CD14-positive monocyte (primary cell): ENCODE measurements around the gene FHOD3. TPM values are rescaled to one million over a fixed set of nuclear protein-coding genes. Genes with fewer than 3 reads are reported as not detected.

Source experiments
- DNase-seq, 3 donors: peaks; one replicate each; pipeline ENCODE4 v3.0.0-alpha.2; 2011 to 2022
- H2AFZ ChIP-seq: 2 replicates; pipeline ENCODE4 v1.6.0; 2012; ENCODE audit warnings: mild to moderate bottlenecking, low read depth, low read length, inconsistent platforms; ENCODE audit not compliant: insufficient read depth, poor library complexity, severe bottlenecking
- H3K27ac ChIP-seq, 2 donors: 1 replicate in 1 of 2; 2 replicates in 1 of 2; pipeline ENCODE4 v1.5.1; 2012 to 2013; ENCODE audit warnings: low read length in 2 of 2, control low read depth in 1 of 2, inconsistent platforms in 1 of 2, low read depth in 1 of 2, mild to moderate bottlenecking in 1 of 2
- H3K27me3 ChIP-seq, 2 donors: one replicate each; pipeline versions ENCODE4 v1.6.0 to v1.6.1; 2011 to 2013; ENCODE audit warnings: low read length in 2 of 2; ENCODE audit not compliant: control insufficient read depth in 2 of 2, insufficient read depth in 2 of 2
- H3K36me3 ChIP-seq, 2 donors: replicated peaks in 1 of 2; 1 replicate in 1 of 2; 2 replicates in 1 of 2; pipeline versions ENCODE4 v1.5.1 to v1.6.1; 2012 to 2013; ENCODE audit warnings: low read length in 2 of 2, control low read depth in 1 of 2, inconsistent platforms in 1 of 2, mild to moderate bottlenecking in 1 of 2; ENCODE audit not compliant: insufficient read depth in 2 of 2, control insufficient read depth in 1 of 2
- H3K4me1 ChIP-seq, 2 donors: 1 replicate in 1 of 2; 2 replicates in 1 of 2; pipeline versions ENCODE4 v1.5.1 to v1.6.1; 2012 to 2013; ENCODE audit warnings: low read length in 2 of 2, control low read depth in 1 of 2, inconsistent platforms in 1 of 2, mild to moderate bottlenecking in 1 of 2, moderate library complexity in 1 of 2; ENCODE audit not compliant: insufficient read depth in 2 of 2, control insufficient read depth in 1 of 2
- H3K4me2 ChIP-seq: replicated peaks from 2 replicates; pipeline ENCODE3; 2012; ENCODE audit warnings: low read length, moderate library complexity, mild to moderate bottlenecking; ENCODE audit not compliant: poor library complexity, severe bottlenecking; ENCODE audit errors: extremely low read depth
- H3K4me3 ChIP-seq, 3 experiments: fragments of 200-600 bp in 1 of 3; sonication (generic) in 1 of 3; replicated peaks in 1 of 3; 1 replicate in 2 of 3; 2 replicates in 1 of 3; pipeline ENCODE4 v1.5.1; 2011 to 2013; ENCODE audit warnings: low read length in 3 of 3, mild to moderate bottlenecking in 3 of 3, control low read depth in 2 of 3, low read depth in 2 of 3, inconsistent platforms in 1 of 3, moderate library complexity in 1 of 3
- H3K79me2 ChIP-seq: 2 replicates; pipeline ENCODE4 v1.6.0; 2012; ENCODE audit warnings: mild to moderate bottlenecking, control low read depth, inconsistent platforms, low read length, moderate library complexity; ENCODE audit not compliant: insufficient read depth
- H3K9ac ChIP-seq: 2 replicates; pipeline ENCODE4 v1.6.0; 2017; ENCODE audit warnings: low read length, mild to moderate bottlenecking; ENCODE audit not compliant: insufficient read depth, poor library complexity, severe bottlenecking
- H3K9me3 ChIP-seq, 2 donors: replicated peaks in 1 of 2; 1 replicate in 1 of 2; 2 replicates in 1 of 2; pipeline versions ENCODE4 v1.5.1 to v1.6.1; 2012 to 2013; ENCODE audit warnings: low read length in 2 of 2, control low read depth in 1 of 2; ENCODE audit not compliant: control insufficient read depth in 1 of 2, insufficient read depth in 1 of 2
- H4K20me1 ChIP-seq: 2 replicates; pipeline ENCODE4 v1.6.0; 2012; ENCODE audit warnings: mild to moderate bottlenecking, low read length, control low read depth, moderate library complexity; ENCODE audit not compliant: insufficient read depth
- H3K27ac Mint-ChIP-seq, 7 donors: one replicate each; pipeline ENCODE4 v1.8.0; 2020; ENCODE audit warnings: mild to moderate bottlenecking in 7 of 7, mixed read lengths in 7 of 7, moderate library complexity in 6 of 7, inconsistent platforms in 2 of 7
- H3K27me3 Mint-ChIP-seq, 3 donors: one replicate each; pipeline ENCODE4 v1.8.0; 2021 to 2022; ENCODE audit warnings: low read depth in 3 of 3, mild to moderate bottlenecking in 3 of 3, mixed read lengths in 3 of 3, moderate library complexity in 3 of 3, inconsistent platforms in 1 of 3
- H3K36me3 Mint-ChIP-seq, 2 donors: one replicate each; pipeline ENCODE4 v1.8.0; 2020; ENCODE audit warnings: mixed read lengths in 2 of 2, inconsistent platforms in 1 of 2, mild to moderate bottlenecking in 1 of 2
- H3K4me1 Mint-ChIP-seq: one replicate; pipeline ENCODE4 v1.8.0; 2020; ENCODE audit warnings: mild to moderate bottlenecking, mixed read lengths
- H3K4me3 Mint-ChIP-seq, 2 donors: one replicate each; pipeline ENCODE4 v1.8.0; 2020; ENCODE audit warnings: mild to moderate bottlenecking in 2 of 2, mixed read lengths in 2 of 2, moderate library complexity in 1 of 2
- H3K9me3 Mint-ChIP-seq, 7 donors: one replicate each; pipeline ENCODE4 v1.8.0; 2020 to 2022; ENCODE audit warnings: mixed read lengths in 7 of 7, mild to moderate bottlenecking in 6 of 7, moderate library complexity in 6 of 7, inconsistent platforms in 2 of 7
- CTCF ChIP-seq: fragments of 200-600 bp; IDR thresholded peaks from one replicate; pipeline ENCODE4 v1.8.0; 2022; ENCODE audit warnings: antibody characterized with exemption, mild to moderate bottlenecking
- whole genome bisulfite sequencing: methylation state at CpG from one replicate; pipeline ENCODE4 v1.1.5; 2013; ENCODE audit warnings: missing lambda C conversion rate; ENCODE audit not compliant: insufficient coverage; 5-methylcytosine and 5-hydroxymethylcytosine counted together
- intact Hi-C, 2 donors: fragments of 100-400 bp; cut with micrococcal nuclease; formaldehyde crosslinking; loops; one replicate each; pipeline versions ENCODE4 v1.15.0 to v1.15.1; 2023
- polyA plus RNA-seq, 3 donors: library from polyadenylated mRNA; depleted of rRNA in 1 of 3; unstranded in 2 of 3; stranded (reverse) in 1 of 3; fragments of 300-500 nt in 2 of 3; fragments of >200 nt in 1 of 3; fragmentation: Illumina TruSeq in 2 of 3; gene quantifications; 1 replicate in 2 of 3; 2 replicates in 1 of 3; pipeline ENCODE4 v1.2.3, GENCODE V29; 2012 to 2021

The FHOD3 gene
- polyA plus RNA-seq, 3 donors, result not detected

GRCh38 chr18:36331521-36331971 lies 34.0 kb downstream of the FHOD3 start:
- no peak overlapping the region for H3K9ac ChIP-seq
- intact Hi-C loops, result no loop called here

GRCh38 chr18:36333414-36333813 lies 35.9 kb downstream of the FHOD3 start:
- no peak for DNase-seq
- Mint-ChIP-seq H3K9me3 (peaks cover 0 to 3% (median 0%) of the 10 kb centered on the region in 7 donors), H3K36me3 (no peaks in the 10 kb centered on the region), H3K27ac (no peak overlapping the region), H3K4me3 (no peak overlapping the region), H3K4me1 (no peaks in the 10 kb centered on the region), H3K27me3 (peaks cover 4 to 10% (median 10%) of the 10 kb centered on the region in 3 donors)
- no peak overlapping the region for H3K9ac ChIP-seq
- no peak overlapping the region for H3K27ac ChIP-seq
- no peaks in the 10 kb centered on the region for H3K36me3 ChIP-seq
- H3K4me2 ChIP-seq, result no peak overlapping the region
- TF ChIP-seq CTCF, result no peak
- H3K79me2 ChIP-seq, result no peaks in the 10 kb centered on the region
- no peaks in the 10 kb centered on the region for H3K4me1 ChIP-seq
- no peaks in the 10 kb centered on the region for H4K20me1 ChIP-seq
- H3K27me3 ChIP-seq, result no peaks in the 10 kb centered on the region
- H3K9me3 ChIP-seq, result no peaks in the 10 kb centered on the region
- H3K4me3 ChIP-seq, result no peak overlapping the region
- WGBS, result 80% methylated on average over 1 of the region's 3 CpGs
- intact Hi-C loops, result no loop called here
- no peak overlapping the region for H2AFZ ChIP-seq

More at GRCh38 chr18:36331521-36331971, 34.0 kb downstream of the FHOD3 start:
- DNase-seq, result no peak
- peaks cover 0 to 3% (median 0%) of the 10 kb centered on the region in 7 donors for H3K9me3 Mint-ChIP-seq
- no peak overlapping the region for H3K4me3 ChIP-seq
- no peaks in the 10 kb centered on the region for H4K20me1 ChIP-seq
- H3K4me1 ChIP-seq, result no peaks in the 10 kb centered on the region
- H3K4me3 Mint-ChIP-seq, result no peak overlapping the region
- H3K79me2 ChIP-seq, result no peaks in the 10 kb centered on the region
- H3K36me3 Mint-ChIP-seq, result no peaks in the 10 kb centered on the region
- H3K4me2 ChIP-seq, result no peak overlapping the region
- TF ChIP-seq CTCF, result no peak
- no peaks in the 10 kb centered on the region for H3K9me3 ChIP-seq
- no peaks in the 10 kb centered on the region for H3K27me3 ChIP-seq
- no peak overlapping the region for H2AFZ ChIP-seq
- 29% methylated on average over 3 of the region's 5 CpGs for WGBS
- no peak overlapping the region for H3K27ac Mint-ChIP-seq
- no peaks in the 10 kb centered on the region for H3K4me1 Mint-ChIP-seq
- no peaks in the 10 kb centered on the region for H3K36me3 ChIP-seq
- no peak overlapping the region for H3K27ac ChIP-seq
- H3K27me3 Mint-ChIP-seq, result peaks cover 3 to 11% (median 10%) of the 10 kb centered on the region in 3 donors
